H1 (cell line): ENCODE data around the gene STAT1. TPM values are rescaled to one million over a fixed set of nuclear protein-coding genes. Genes with fewer than 3 reads are reported as not detected.

Experiments used
- CTCF ChIA-PET: fragments of 300-600 bp; sonication (Branson Sonifier 250); formaldehyde crosslinking; loops from one replicate; lab custom pipeline; 2021; ENCODE audit not compliant: partially characterized antibody; lab: Charles Lee
- POLR2A ChIA-PET: fragments of 300-600 bp; sonication (Branson Sonifier 250); formaldehyde crosslinking; loops from one replicate; lab custom pipeline; 2021; ENCODE audit warnings: inconsistent platforms; ENCODE audit not compliant: partially characterized antibody; lab: Charles Lee
- DNase-seq, 2 experiments: peaks; one replicate each; pipeline versions ENCODE4 v3.0.0 to v3.0.0-alpha.2; 2010 to 2022; ENCODE audit warnings: low spot score in 2 of 2, low read depth in 1 of 2, mixed read lengths in 1 of 2
- FAIRE-seq: peaks from 2 replicates; lab custom pipeline; 2011; peaks lifted over from hg19 to GRCh38; lab: Jason Lieb, UNC
- H2AFZ ChIP-seq: 2 replicates; pipeline ENCODE4 v1.8.1; 2012; ENCODE audit warnings: low read length, inconsistent platforms
- H2AK5ac ChIP-seq: 2 replicates; pipeline ENCODE4 v1.6.1; 2013; ENCODE audit warnings: low read depth, low read length
- H2BK120ac ChIP-seq: replicated peaks from 2 replicates; pipeline ENCODE3; 2013; ENCODE audit warnings: low read depth, low read length, inconsistent platforms
- H2BK12ac ChIP-seq: 2 replicates; pipeline ENCODE4 v1.6.1; 2013; ENCODE audit warnings: low read depth, low read length
- H2BK15ac ChIP-seq: 2 replicates; pipeline ENCODE4 v1.6.1; 2013; ENCODE audit warnings: low read length
- H2BK20ac ChIP-seq: 2 replicates; pipeline ENCODE4 v1.6.1; 2013; ENCODE audit warnings: low read length
- H2BK5ac ChIP-seq: 2 replicates; pipeline ENCODE4 v1.6.1; 2013; ENCODE audit warnings: low read depth, low read length
- H3K14ac ChIP-seq: 2 replicates; pipeline ENCODE4 v1.6.1; 2013; ENCODE audit warnings: inconsistent platforms; ENCODE audit not compliant: insufficient read length
- H3K18ac ChIP-seq: 2 replicates; pipeline ENCODE4 v1.6.1; 2013; ENCODE audit warnings: low read length; ENCODE audit errors: extremely low read depth
- H3K23ac ChIP-seq: 2 replicates; pipeline ENCODE4 v1.6.1; 2013; ENCODE audit warnings: inconsistent platforms; ENCODE audit not compliant: insufficient read length
- H3K23me2 ChIP-seq: 2 replicates; pipeline ENCODE4 v1.6.1; 2013; ENCODE audit warnings: low read depth, low read length
- H3K27ac ChIP-seq: 2 replicates; pipeline ENCODE4 v1.6.1; 2011; ENCODE audit warnings: low read depth, low read length, inconsistent platforms
- H3K27me3 ChIP-seq, 4 experiments: replicated peaks in 1 of 4; 1 replicate in 1 of 4; 2 replicates in 3 of 4; pipeline versions ENCODE4 v1.6.1 to v1.8.1; 2011 to 2013; ENCODE audit warnings: low read length in 3 of 4, mild to moderate bottlenecking in 3 of 4, inconsistent platforms in 2 of 4, mixed read lengths in 2 of 4, moderate library complexity in 1 of 4; ENCODE audit not compliant: control insufficient read depth in 3 of 4, insufficient read depth in 3 of 4; ENCODE audit errors: extremely low read depth in 1 of 4
- H3K36me3 ChIP-seq, 4 experiments: 2 replicates each; pipeline versions ENCODE4 v1.6.1 to v1.8.1; 2011 to 2013; ENCODE audit warnings: mild to moderate bottlenecking in 4 of 4, low read length in 3 of 4, moderate library complexity in 2 of 4, control low read depth in 1 of 4, inconsistent platforms in 1 of 4; ENCODE audit not compliant: insufficient read depth in 4 of 4, control insufficient read depth in 2 of 4
- H3K4ac ChIP-seq: replicated peaks from 2 replicates; pipeline ENCODE3; 2013; ENCODE audit warnings: low read length, low read depth, mixed read lengths, inconsistent platforms; ENCODE audit not compliant: insufficient read length
- H3K4me1 ChIP-seq, 4 experiments: replicated peaks in 1 of 4; 1 replicate in 1 of 4; 2 replicates in 3 of 4; pipeline versions ENCODE4 v1.6.1 to v1.8.1; 2011 to 2013; ENCODE audit warnings: low read length in 3 of 4, inconsistent platforms in 2 of 4, mixed read lengths in 1 of 4; ENCODE audit not compliant: insufficient read depth in 4 of 4, control insufficient read depth in 3 of 4
- H3K4me2 ChIP-seq, 2 experiments: 2 replicates each; pipeline versions ENCODE4 v1.6.1 to v1.8.1; 2011 to 2013; ENCODE audit warnings: low read depth in 2 of 2, low read length in 2 of 2, control low read depth in 1 of 2, inconsistent platforms in 1 of 2, mild to moderate bottlenecking in 1 of 2; ENCODE audit not compliant: insufficient read depth in 1 of 2
- H3K4me3 ChIP-seq, 4 experiments: fragments of 200-600, 300-600 bp in 1 of 4; sonication (generic), shearing (Covaris generic), sonication (Bioruptor Twin) in 1 of 4; 2 replicates each; pipeline versions ENCODE4 v1.5.1 to v1.8.1; 2011 to 2016; ENCODE audit warnings: low read length in 4 of 4, low read depth in 3 of 4, control low read depth in 2 of 4, inconsistent platforms in 2 of 4, mild to moderate bottlenecking in 2 of 4, mixed read lengths in 1 of 4, moderate library complexity in 1 of 4; ENCODE audit not compliant: insufficient read depth in 2 of 4; ENCODE audit errors: extremely low read depth in 1 of 4
- H3K56ac ChIP-seq: replicated peaks from 2 replicates; pipeline ENCODE3; 2013; ENCODE audit warnings: low read depth, mild to moderate bottlenecking, mixed read lengths, low read length, inconsistent platforms; ENCODE audit not compliant: insufficient read length
- H3K79me1 ChIP-seq: 2 replicates; pipeline ENCODE4 v1.6.1; 2013; ENCODE audit warnings: low read depth, low read length, control low read depth
- H3K79me2 ChIP-seq, 2 experiments: 2 replicates each; pipeline versions ENCODE4 v1.6.1 to v1.8.1; 2012 to 2013; ENCODE audit warnings: low read length in 2 of 2, mild to moderate bottlenecking in 2 of 2, inconsistent platforms in 1 of 2; ENCODE audit not compliant: insufficient read depth in 2 of 2, control insufficient read depth in 1 of 2
- H3K9ac ChIP-seq, 4 experiments: replicated peaks in 1 of 4; 1 replicate in 1 of 4; 2 replicates in 3 of 4; pipeline versions ENCODE4 v1.6.1 to v1.8.1; 2011 to 2013; ENCODE audit warnings: low read depth in 3 of 4, low read length in 3 of 4, control low read depth in 2 of 4, mild to moderate bottlenecking in 2 of 4, moderate library complexity in 2 of 4, inconsistent platforms in 1 of 4; ENCODE audit errors: extremely low read depth in 1 of 4
- H3K9me3 ChIP-seq, 2 experiments: 2 replicates each; pipeline versions ENCODE4 v1.6.1 to v1.8.1; 2012 to 2013; ENCODE audit warnings: mild to moderate bottlenecking in 2 of 2, moderate library complexity in 2 of 2, control low read depth in 1 of 2, inconsistent platforms in 1 of 2, low read depth in 1 of 2, low read length in 1 of 2, mixed read lengths in 1 of 2; ENCODE audit not compliant: insufficient read depth in 2 of 2
- H4K20me1 ChIP-seq, 2 experiments: replicated peaks in 1 of 2; 2 replicates each; pipeline versions ENCODE3 to v1.8.1; 2011 to 2013; ENCODE audit warnings: inconsistent platforms in 2 of 2, low read length in 2 of 2, mild to moderate bottlenecking in 1 of 2; ENCODE audit not compliant: insufficient read depth in 2 of 2, control insufficient read depth in 1 of 2
- H4K5ac ChIP-seq: 2 replicates; pipeline ENCODE4 v1.6.1; 2013; ENCODE audit warnings: low read length, low read depth, mixed read lengths, inconsistent platforms; ENCODE audit not compliant: insufficient read length
- H4K8ac ChIP-seq: 2 replicates; pipeline ENCODE4 v1.8.0; 2013; ENCODE audit warnings: mild to moderate bottlenecking, moderate library complexity, low read length, inconsistent platforms; ENCODE audit not compliant: insufficient read depth; ENCODE audit errors: extremely low read depth
- H4K91ac ChIP-seq: replicated peaks from 2 replicates; pipeline ENCODE3; 2013; ENCODE audit warnings: low read length, mixed read lengths, inconsistent platforms; ENCODE audit not compliant: insufficient read length
- CHD1 ChIP-seq: IDR thresholded peaks from 2 replicates; pipeline ENCODE4 v1.6.1; 2012; ENCODE audit warnings: low read depth, low read length, improper control_type of control experiment
- CTCF ChIP-seq, 3 experiments: IDR thresholded peaks; 1 replicate in 2 of 3; 2 replicates in 1 of 3; pipeline versions ENCODE4 v1.5.1 to v1.6.1; 2011; ENCODE audit warnings: low read length in 3 of 3, mild to moderate bottlenecking in 3 of 3, inconsistent platforms in 2 of 3, low read depth in 1 of 3, moderate library complexity in 1 of 3; ENCODE audit not compliant: insufficient read depth in 1 of 3; ENCODE audit errors: control extremely low read depth in 1 of 3
- JUN ChIP-seq: IDR thresholded peaks from 2 replicates; pipeline ENCODE4 v1.6.1; 2011; ENCODE audit warnings: low read depth, mild to moderate bottlenecking, improper control_type of control experiment, low read length
- RXRA ChIP-seq: IDR thresholded peaks from 2 replicates; pipeline ENCODE4 v1.6.1; 2011; ENCODE audit warnings: low read depth, mild to moderate bottlenecking, low read length, moderate library complexity; ENCODE audit not compliant: insufficient read depth
- WGBS, 2 experiments: shearing (Covaris generic) in 1 of 2; methylation state at CpG; one replicate each; pipeline versions ENCODE4 v1.1.6 to v1.1.7; 2013 to 2015; ENCODE audit warnings: low lambda C conversion rate in 2 of 2, mixed read lengths in 2 of 2, inconsistent platforms in 1 of 2, low coverage in 1 of 2, missing lambda C conversion rate in 1 of 2; ENCODE audit not compliant: insufficient replicate concordance in 2 of 2, insufficient coverage in 1 of 2, insufficient read length in 1 of 2; ENCODE audit errors: extremely low coverage in 1 of 2, missing lambda C conversion rate in 1 of 2; 5-methylcytosine and 5-hydroxymethylcytosine counted together
- polyA plus RNA-seq, 7 experiments: library from polyadenylated mRNA; depleted of rRNA in 3 of 7; stranded (reverse) in 5 of 7; unstranded in 2 of 7; fragments of >200 nt in 5 of 7; fragments of 200-250 nt in 2 of 7; gene quantifications; 1 replicate in 5 of 7; 2 replicates in 1 of 7; 4 replicates in 1 of 7; pipeline versions ENCODE4 v1.2.1 to v1.2.3, GENCODE V29; 2011 to 2013; ENCODE audit warnings: missing spikeins in 2 of 7, mixed read lengths in 2 of 7
- total RNA-seq: library from RNA; stranded (reverse); fragmentation: NEBNext Ultra II Directional; extraction: Animal tissue kit (Norgen Biotek cat#: 25700); gene quantifications from 2 replicates; pipeline ENCODE4 v1.2.1, GENCODE V29; 2021

Gene STAT1
- total and polyA plus RNA-seq, 2 of the 8 experiments (the other 6 are each of a cell fraction or from before 2014, with no cell fraction given): 20.3 to 43.0 TPM

- Histone ChIP-seq H3K27ac (no peak overlapping the region), H3K9me3 (no peaks in the 10 kb centered on the region)
- TF ChIP-seq CTCF (IDR thresholded peaks at IDR 0.05; ENCODE audit: control extremely low read depth in 1 of 3, insufficient read depth in 1 of 3, low read depth in 1 of 3, low read length in 3 of 3) (no peak), JUN (no peak), RXRA (no peak), CHD1 (no peak)
- TF ChIP-seq, all 59 proteins: peak for 0
- Histone ChIP-seq H3K9ac (no peak overlapping the region), H3K27me3 (peaks cover 0 to 1% (median 0%) of the 10 kb centered on the region in 4 experiments; a peak in 1 of 7 replicates), H2AFZ (no peak overlapping the region), H3K36me3 (no peaks in the 10 kb centered on the region), H2BK15ac (no peak overlapping the region), H2BK5ac (no peak overlapping the region), H2BK20ac (no peak overlapping the region), H4K5ac (no peak overlapping the region), H3K4me3 (no peak overlapping the region), H3K23me2 (no peaks in the 10 kb centered on the region; the same call in 1 of the 2 replicates), H3K56ac (no peak overlapping the region), H3K4me2 (no peak overlapping the region), H3K23ac (no peak overlapping the region), H4K20me1 (no peaks in the 10 kb centered on the region), H3K14ac (no peak overlapping the region), H2AK5ac (no peak overlapping the region), H2BK120ac (no peak overlapping the region), H3K4ac (no peak overlapping the region), H3K4me1 (peaks cover 0 to 2% (median under 1%) of the 10 kb centered on the region in 4 experiments; a peak in 2 of 7 replicates), H3K79me2 (no peaks in the 10 kb centered on the region), H2BK12ac (no peak overlapping the region), H3K18ac (no peak overlapping the region), H4K8ac (no peak overlapping the region), H3K79me1 (no peaks in the 10 kb centered on the region), H4K91ac (no peak overlapping the region)
- ChIA-PET POLR2A (interaction anchor here (2.6 kb wide), 1 partner anchor 8 kb away, joined by 9 read pairs; no protein-coding TSS in a partner anchor), CTCF (no interaction called here)
- no peak for DNase-seq
- no peak for FAIRE-seq
- 87% methylated on average over 2 of the region's 2 CpGs; no CpG with 5 or more reads in 1 of the 2 experiments for WGBS, 2 experiments
Observed at GRCh38 chr2:190942697-190943096, 71.3 kb downstream of the STAT1 start.
